HG02763 (cell line): ENCODE measurements around the gene PYGO2.

Experiments
- ATAC-seq: cut with Tn5 transposase; IDR thresholded peaks from one replicate; pipeline ENCODE4 v1.9.1; 2021; ENCODE audit warnings: mild to moderate bottlenecking, moderate library complexity; ENCODE audit not compliant: unreplicated experiment

The PYGO2 gene, protein sequence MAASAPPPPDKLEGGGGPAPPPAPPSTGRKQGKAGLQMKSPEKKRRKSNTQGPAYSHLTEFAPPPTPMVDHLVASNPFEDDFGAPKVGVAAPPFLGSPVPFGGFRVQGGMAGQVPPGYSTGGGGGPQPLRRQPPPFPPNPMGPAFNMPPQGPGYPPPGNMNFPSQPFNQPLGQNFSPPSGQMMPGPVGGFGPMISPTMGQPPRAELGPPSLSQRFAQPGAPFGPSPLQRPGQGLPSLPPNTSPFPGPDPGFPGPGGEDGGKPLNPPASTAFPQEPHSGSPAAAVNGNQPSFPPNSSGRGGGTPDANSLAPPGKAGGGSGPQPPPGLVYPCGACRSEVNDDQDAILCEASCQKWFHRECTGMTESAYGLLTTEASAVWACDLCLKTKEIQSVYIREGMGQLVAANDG

DNA sequence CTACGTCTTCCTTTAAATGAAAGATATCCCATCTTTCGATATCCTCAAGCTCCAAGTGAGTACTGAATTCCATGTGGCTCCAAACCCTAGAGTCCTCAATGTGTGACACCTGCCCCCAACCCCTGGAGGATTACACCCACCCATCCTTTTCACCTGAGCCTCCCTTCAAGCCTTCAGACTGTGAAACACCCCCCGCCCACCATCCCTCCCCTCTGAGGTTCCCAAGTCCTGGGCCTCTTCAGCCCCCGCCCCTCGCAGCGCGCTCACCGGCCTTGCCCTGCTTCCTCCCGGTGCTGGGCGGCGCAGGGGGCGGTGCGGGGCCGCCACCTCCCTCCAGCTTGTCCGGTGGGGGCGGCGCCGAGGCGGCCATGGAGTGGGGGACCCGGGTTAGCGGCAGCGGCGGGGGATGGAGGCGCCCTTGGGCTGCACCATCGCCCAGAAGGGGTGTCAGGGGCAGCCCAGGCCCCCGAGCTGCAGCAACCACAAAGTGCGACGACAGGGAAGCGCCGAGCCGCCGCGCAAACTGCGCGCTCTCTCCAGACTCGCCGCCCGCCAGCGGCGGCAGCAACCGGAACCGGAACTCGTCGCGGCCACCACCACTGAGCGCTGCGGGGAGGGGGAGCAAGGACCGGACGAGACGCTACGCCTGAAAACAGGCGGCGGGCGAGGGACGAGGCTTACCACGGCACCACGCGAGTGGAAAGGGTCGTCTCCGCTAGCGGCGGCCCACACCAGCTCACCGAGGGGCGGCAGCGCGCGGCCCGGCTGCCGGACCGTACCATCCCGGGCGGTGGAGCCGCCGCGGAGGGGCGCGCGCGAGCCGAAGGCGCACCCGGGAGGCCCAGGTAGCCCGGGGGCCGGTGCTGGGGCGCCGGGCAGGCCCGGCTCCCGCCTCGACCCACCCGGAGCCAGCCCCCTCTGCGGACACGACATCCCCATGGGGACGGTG is at the start of gene PYGO2:
TSS of gene PYGO2 (minus strand) at position 576 of the 949 bp plus-strand sequence. CDS start at position 370, 206 bp downstream.
- peak; percentile 78 for ATAC-seq

DNA sequence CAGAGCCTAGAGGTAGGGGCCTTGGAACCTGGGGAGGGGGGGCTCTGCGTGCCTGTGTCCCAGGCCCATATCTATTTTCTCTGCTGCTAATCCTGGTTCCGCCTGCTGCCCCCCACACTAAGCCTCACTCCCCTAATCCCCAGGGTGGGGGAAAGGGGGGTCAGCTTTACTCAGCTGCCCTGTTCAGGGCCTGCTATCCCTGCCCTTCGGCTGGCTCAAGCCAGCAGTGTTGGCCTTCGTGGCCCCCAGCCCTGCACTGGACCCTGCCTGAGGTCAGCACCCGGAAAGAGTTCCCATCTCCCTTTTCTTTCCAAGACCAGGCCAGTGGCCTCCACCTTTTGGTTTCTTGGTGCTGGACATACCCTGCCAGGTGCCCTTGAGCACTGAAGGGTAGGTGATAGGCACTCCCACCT is 49.4 kb upstream of the PYGO2 start:
- ATAC-seq = no peak

DNA sequence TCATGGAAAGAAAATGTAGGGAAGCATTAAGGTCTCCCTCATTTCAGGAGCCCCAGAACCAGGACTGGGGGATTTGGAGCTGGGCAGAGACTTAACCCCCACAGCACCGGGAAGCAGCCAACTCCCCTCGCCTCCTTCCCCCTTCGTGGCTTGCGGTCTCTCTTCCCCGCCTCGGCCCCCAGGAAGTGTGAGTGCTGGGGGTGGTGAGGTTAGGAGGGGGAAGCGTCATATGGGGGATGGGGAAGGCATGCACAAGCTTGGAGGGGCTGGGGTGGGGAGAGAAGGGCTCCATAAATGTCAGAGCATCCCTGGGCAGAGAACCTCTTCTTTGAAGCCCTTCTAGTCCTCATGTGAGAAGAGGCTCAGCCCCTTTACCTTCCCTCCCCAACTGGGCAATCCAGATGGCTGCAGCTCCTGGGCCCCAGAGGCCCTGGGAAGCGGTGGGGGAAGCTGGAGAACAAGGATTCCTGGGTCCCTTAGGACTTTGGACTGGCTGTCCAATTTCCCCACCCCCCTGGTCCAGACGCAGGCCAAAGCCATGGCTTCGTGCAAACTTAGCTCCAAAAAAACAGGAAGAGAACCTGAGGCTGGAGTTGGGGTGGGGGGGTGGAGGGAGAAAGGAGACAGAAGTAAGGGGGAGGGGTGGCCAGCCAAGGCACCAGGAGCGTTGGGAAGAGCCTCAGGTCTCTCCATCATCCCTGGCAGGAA is 48.8 kb upstream of the PYGO2 start:
- no peak for ATAC-seq

DNA sequence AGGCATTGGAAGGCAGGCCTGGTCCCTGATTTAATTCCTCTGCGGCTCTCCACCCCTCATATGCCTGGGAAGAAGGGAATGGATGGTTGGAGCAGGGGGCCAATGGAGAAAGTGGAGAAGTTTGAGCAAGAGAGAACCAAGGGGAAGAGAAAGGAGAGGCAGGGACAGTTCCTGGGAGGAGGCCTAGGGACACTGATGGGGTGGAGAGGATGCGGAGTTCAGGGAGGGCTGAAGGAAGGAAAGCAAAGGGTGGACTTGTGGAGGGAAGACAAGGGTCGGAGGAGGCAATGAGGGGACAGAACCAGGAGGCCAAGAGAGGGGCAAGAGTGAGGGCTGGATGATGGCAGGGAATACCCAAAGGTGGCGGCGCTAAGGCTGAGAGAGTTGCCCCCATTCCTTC is 48.2 kb upstream of the PYGO2 start:
- no peak for ATAC-seq

DNA sequence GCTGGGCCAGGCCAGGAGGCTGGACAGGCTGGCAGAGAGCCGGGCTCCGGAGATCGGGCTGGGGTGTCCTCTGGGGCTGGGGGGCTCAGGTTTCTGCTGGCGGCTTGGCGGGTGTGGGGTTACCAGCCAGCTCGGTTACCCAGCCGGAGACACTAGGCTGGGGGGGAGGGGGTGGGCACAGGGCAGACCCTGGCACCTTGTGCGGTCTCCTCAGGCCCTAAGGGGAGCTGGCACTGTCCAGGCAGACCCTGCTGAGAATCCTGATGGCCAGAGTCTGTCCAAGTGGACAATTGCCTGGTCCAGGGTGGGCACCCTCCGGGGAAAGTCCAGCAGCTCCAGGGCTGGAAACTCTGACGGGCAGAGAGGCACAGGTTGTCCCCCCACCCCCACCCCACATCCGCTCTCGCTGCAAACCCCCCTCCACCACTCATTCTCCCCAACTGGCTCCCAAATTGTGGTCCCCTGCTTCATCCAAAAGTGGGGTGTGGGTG is 47.7 kb upstream of the PYGO2 start:
- no peak for ATAC-seq

DNA sequence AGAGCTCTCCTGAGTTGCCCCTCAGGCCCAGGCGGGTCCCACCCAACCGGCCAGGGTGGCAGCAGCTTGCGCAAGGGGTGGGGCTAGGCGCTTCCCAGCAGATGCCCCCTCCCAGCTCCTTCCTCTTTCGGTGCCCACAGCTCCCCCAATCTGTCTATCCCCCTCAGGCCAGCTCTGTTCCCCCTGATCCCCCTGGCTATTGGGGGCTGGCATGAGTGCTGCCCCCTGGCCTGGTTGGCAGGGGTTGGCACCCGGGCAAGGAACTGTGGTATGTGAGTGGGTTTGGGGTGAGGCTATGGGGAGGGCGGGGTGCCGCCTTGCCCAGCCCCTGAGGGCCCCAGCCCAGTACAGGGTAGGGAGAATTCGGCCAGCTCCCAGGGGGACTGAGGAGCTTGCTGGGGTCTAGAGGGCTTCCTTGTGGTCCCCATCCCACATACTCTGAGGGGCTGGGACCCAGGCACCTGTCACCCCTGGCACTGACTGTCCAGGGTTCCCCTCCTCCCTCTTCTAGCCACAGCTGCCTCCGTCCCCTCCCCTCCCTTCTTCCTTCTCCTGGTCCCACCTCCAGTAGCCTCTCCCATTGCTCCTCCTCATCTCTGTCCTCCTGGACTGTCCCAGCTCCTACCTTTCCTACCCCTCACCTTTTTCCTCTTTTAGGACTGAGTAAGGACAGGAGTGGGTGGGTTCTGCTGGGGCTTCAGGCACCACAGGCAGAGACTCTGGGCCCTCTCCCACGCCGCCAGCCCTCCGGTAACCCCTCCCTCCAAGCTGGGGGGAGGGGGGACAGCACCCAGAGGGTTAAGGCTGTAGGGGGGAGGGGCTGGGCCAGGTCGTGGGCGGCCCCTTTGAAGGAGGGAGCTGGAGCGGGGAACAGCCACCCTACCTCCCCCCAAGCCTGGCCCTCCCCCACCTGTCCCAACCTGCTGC is 46.7 kb upstream of the PYGO2 start:
- ATAC-seq = no peak

DNA sequence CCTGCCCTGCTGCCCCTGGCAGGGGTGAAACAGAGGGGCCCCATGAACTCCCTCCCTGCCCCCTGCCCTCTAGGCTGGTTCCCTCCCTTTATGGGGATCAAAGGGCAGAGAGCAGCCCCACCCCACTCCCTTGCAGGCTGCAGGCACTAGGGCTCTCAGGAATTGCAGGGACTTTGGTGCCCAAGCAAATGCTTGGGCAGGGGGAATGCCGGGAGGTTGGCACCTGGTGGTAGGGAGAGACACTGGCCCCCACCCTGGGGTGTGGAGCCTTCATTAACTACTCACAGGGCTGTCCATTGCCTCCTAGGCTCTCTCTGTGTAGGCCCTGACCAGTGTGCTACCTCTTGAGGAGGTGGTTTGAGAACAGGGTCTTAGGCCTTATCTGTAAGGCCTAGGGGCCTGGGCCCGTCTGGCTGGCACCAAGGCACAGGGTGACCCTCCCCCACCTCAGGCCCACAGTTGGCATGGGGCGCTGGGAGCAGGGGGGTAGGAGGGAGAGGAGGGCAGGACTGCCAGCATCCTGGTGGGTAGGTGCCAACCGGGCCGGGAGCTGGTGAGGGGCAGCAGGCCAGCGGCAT is 45.8 kb upstream of the PYGO2 start:
- ATAC-seq = no peak

DNA sequence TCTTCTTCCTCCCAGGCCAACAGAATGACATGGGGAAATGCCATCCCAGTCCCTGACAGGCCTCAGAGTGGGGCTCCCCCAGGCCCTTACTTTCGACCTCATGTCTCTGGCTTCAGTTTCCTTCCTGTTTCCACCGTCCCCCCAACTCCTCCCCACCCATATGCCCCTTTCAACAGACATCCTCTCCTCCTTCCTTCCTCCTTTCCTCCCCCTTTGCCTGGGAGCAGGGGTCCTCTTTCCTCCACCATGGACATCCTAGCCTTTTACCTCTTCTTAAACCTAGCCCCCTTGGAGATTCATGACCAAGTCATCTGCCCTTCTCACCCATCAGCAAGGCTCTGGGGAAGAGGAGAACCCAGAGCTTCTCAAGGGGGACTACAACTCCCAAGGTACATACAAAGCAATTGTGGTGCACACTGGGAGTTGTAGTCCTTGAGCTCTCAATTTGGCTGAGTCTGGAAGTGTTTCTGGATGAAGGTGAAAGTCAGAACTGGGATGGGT is 45.1 kb upstream of the PYGO2 start:
- no peak for ATAC-seq

DNA sequence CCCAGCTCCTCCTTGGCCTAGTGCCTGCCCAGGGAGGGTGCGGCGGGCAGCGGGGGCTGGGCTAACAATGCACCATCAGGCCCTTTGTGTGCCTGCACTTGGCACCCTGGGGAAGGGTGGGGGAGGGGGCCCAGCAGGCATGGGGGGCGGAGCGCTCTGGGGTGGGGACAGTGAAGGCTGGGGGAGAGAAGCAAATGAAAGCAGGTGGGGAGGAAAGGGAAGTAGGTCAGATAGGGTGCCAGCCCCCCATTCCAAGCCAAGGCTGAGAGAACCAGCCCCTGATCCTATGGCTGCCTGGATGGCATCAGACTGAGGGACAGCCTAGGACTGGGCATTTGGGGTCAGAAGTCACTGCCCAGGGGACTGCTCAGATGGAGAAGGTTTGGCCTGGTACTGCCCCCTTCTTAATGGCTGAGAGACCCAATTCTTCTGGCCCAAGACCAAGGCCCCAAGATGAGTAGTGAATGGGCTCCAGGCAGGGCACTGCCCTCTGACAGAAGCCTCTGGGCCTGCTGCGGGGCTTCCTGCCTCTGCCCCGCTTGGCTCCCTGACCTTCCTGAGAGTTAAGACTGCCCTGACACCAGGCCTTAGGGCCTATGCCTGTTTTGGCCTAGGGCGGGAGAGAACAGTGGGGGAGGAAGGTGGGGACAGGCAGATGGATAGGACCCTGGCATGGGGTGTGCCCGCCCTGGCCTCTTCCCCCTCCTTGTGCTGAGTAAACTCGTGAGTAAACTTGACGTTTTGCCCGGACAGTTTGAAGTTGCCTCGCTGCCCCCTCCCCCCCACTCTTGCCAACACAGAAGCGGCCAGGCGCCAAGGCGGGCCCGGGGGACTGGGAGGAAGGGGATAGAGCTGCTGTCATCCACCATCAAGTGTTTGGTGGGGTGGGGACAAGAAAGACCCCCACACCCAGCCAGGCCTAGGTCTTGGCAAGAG is 43.8 kb upstream of the PYGO2 start:
- no peak for ATAC-seq

DNA sequence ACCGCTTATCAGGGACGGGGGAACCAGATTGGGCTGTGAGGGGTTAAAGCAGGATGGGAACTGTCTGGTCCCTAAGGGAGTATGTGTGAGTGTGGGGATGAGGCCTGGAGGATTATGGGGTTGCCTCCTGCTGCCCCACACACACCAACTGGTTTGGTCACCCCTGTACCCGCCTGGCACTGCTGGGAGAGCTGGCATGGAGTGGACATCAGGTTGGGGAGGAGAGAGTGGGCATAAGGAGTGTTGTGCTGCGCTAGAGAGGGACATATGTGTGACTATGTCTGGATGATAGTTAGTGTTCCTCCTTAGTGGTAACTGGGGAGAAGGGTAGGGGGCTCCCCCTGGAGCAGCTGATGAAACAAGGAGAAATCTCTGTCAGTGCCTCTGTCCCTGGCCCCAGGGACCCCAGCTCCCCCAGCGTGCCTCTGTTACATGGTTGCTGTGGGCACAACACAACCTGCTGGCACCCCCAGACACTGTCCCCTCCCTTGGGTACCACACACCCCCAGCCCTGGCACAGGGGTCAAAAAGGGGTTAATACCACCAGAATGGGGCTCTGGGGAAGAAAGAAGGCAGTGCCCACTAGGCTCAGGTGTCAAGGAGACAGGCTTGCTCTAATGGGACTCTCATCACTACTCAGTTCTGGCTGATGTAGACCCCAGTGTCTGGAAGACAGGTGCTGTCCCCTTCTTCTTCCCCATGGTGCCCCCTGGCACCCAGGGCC is 42.9 kb upstream of the PYGO2 start:
- no peak for ATAC-seq

DNA sequence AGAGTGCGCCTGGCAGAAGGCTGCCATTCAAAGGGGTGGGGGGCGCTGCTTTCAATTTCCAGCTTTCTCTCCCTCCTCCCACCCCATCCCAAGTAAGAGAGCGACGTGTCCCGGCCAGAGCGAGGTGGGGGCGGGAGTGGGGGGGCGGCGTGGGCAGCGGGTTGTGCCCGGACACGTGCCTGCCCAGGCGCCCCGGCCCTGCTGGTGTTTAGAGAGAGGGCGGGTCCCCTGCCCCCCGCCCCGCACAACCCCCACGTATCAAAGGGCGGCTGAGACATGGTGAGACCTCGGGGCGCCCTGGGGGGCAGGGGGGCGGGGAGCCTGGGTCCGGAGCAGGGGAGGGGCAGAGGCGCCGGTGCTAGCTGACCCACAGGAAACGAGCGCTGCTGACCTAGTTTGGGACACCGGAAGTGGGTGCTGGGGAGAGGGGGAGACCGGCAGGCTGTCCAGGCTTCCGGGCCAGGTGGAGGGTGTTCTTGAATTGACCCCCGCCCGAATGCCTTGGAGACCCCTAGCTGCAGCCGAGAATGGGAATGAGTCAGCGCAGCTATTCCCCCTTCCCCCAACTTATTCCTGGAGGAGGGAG is 42.3 kb upstream of the PYGO2 start:
- no peak for ATAC-seq

DNA sequence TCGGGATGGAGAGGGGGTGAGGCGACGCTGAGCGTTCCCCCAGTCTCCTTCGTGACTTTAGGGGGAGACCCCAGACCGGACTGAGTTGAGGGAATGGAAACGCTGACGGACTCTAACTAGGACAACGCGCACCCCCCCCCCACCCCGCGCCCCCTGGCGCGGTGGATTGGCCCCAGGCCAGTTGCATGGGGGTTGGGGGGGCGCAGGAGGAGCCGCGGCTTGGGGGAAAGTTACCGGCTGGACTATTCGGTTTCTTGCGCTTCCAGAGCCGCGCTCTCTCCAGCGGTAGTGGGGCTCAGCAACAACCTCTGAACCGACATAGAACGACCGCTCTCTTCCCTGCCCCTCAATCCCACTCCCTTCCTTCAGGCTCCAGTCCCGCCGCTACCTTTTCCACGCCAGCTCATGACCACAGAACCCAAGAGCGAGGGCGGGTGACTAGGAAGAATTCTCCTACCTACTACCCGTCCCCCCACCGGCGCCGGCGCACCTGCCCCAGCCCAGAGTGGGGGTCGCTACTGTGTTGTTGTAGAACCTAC is 41.7 kb upstream of the PYGO2 start:
- no peak for ATAC-seq

DNA sequence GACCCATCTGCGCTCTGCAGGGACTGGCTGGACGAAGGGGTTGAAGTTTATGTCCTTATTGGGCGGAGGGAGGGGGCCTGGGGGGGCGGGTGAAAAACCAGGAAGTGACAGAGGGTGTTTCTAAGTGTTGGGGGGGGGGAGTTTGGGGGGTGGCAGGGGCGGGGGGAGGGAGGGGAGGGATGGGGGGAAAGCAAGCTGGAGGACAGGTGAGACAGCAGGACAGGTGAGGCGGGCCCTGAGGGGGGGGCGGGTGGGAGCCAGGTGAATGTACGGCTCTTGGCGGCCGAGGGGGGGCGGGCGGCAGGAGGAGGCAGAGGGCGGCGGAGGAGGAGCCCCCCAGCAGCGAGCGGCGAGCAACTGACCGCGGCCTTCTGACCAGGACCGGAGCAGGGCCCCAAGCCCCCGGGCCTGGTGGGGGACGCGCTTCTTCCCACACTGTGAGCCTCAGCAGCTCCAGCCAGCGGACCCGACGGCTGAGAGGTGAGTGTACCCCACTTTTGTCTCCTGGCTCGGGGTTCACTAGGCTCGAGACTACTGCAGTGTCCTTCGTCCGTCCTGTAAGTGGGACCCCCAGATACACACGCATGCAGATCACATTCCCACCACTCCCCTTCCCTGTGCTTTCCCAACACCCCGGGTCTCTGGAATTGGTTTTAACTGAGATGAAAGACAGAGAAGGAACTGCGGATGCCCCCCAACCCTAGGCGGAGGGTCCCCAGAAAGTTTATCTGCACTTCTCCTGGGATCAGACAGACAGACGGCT is 41.1 kb upstream of the PYGO2 start, which contains the start of gene ZBTB7B:
TSS of gene ZBTB7B (plus strand) at position 339 of the 763 bp plus-strand sequence. CDS start 11,859 bp downstream, outside the sequence.
- ATAC-seq = no peak

DNA sequence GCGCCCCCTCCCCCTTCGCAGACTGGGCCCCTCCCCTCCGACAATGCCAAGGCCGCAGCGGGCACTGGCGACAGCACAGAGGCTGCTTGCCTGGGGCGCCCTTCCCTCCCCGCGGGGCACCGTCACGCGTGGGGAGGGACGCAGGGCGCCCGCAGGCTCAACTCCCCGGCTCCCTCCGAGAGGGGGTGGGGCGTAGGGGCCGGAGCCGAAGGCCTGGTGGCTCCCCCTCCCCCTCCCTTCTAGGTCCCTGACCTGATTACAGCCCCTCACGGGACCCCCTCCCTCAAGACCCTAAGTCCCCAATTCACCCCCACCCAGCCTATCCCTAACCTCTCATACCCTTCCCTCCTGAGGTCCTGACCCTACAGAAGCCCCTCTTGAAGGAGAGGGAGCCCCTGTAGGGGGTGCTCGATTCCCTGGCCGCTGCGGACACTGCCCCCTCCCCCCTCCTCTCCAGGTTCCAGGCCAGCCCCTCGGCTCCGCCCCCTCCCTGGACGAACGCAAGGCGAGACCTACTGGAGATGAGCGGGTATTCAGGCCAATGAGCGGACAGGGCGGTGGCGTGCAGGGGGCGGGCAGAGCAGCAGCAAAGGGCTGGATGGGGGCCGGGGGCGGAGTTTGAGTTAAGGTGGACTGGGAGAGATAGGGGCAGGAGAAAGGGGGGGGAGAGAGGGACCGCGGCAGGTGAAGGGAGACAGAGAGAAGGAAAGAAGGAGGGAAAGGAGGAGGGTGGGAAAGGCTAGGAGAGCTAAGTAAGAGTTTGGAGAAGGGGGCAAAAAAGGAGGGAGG is 40.3 kb upstream of the PYGO2 start:
- ATAC-seq = peak; percentile 57

DNA sequence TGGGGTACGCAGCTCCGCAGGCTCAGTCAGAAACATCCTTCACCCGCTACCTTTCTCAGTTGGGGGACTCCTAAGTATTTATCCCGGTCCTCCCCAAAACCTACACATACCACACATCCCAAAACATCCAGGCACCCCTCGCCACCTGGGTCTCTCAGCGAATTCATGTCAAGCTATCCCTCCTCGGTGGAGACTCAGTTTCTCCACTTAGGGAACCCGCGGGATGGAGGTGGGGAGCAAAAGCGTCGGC is 39.8 kb upstream of the PYGO2 start:
- ATAC-seq = no peak
